ENCODE measurements around the gene DOP1A.

The DOP1A gene

DNA sequence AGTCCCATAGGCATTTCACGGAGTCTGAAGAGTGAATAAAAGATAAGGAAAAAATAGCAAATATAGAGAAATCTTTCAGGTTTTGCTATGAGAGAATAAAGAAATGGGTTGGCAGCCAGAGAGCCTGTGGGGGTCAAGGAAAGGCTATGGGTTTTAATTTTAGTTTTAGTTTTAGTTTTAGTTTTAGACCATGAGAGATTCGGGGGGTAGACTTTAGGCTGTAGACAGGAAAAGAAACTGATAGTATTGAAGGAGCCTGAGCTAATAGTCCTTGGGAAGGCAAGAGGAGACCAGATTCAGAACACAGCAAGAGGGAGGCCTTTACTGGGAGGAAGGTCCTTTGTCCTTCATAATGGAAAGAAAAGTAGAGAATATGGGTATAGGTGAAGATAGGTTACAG is 19.3 kb downstream of the DOP1A start:
- DNase-seq, result no peak

DNA sequence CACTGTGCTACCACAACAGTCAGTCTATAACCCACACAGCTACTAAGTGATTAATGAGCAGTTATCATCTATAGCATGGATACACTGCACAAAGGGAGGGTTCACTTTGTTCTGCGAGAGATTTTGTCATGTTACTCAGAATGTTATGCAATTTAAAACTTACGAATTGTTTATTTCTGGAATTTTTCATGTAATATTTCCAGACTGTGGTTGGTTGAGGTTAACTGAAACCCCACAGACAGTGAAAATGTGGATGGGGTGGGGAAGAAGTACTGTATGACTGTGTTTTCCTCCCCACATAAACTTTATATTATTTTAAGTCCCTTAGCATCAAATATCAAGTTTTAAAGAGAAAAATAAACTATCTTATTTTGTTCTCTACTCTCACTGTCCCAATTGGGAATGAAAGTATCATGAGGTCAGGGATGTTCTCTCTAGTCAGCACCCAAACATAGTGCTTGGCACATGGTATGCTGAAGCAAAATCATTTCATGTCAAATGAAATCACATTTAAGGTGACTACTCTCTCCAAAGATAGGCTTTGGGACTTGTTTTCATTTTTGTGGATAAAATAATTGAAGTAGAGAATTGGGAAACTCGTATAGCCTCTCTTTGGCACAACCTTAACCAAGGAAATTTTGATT is 25.4 kb downstream of the DOP1A start:
- DNase-seq, result no peak

DNA sequence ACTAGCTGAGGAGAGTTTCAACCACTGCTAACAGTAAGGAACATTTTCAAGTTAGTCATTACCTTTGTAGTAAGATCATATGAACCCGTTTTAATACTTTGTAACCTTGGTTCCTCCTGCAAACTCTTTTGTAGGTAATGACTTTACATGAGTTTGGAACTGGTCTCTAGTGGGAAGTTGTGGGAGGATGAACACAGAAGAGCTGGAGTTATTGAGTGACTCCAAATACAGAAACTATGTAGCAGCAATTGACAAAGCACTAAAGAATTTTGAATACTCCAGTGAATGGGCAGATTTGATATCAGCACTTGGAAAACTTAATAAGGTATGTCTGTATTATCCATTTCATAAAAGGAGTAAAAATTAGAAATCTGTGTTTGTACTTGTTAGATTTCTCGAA is 29.3 kb downstream of the DOP1A start:
- no peak for DNase-seq

DNA sequence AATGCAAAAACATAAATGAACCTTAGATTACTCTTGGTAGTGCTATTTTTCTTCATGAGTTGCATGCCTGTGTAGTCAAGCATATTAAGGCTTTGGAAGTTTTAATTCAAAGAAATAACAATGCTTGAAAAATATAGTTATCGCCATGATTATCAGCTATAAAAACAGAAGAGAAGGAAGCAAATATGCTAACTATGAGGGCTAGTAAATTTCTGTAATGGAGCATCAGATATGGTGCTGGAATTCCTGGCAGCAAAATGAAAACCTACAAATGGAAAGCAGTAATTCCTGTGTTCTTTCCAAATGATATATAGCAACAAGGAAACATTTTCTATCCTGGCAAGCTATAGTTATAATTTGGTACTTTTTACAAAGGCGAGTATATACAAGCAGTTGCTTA is 29.7 kb downstream of the DOP1A start:
- DNase-seq, result no peak

DNA sequence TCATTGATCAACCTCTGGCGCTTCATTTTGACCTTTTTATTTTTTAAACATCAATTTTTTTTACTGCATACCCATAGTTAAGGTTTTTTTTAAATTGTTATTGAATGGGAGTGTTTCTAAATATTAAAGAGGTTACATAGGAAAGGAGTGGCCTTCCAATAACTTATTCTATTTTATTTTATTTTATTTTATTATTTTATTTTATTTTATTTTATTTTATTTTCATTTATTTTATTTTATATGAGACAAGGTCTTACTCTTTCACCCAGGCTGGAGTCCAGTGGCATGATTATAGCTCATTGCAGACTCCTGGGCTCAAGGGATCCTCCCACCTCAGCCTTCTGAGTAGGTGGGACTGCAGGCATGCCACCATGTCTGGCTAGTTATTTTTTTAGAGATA is 30.2 kb downstream of the DOP1A start:
- DNase-seq, result no peak

DNA sequence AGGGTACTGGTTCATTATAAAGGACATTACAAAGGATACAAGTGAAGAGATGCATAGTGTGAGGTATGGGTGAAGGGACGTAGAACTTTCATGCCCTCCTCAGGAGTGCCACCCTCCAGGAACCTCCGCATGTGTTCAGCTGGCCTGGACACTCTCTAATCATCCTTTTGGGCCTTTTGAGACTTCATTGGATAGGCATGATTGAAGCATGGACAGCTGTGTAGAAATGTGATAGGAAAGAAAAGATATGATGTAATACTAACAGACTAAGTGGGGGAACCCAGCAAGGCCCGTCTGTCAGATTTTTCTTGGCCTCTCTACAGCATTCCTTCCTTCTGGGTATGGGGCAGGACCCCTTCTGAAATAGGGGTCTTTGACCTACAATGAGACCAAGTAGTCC is 31.1 kb downstream of the DOP1A start:
- no peak for DNase-seq

DNA sequence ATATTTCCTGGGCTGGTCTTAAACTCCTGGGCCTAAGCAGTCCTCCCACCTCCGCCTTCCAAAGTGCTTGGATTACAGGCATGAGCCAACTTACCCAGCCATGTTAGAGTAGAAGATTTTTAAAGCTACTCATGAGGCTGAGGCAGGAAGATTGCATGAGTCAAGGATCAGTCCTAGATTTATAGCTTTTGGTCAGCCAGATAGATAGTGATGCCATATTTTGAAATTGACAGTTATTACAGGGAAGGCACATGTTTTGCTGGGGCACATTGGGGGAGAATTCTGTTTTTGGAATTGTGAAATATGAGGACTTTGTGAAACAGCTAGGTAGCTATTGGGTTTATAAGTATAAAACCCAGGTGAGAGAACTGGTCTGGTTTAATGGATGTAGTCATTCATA is 40.9 kb downstream of the DOP1A start:
- DNase-seq, result no peak

DNA sequence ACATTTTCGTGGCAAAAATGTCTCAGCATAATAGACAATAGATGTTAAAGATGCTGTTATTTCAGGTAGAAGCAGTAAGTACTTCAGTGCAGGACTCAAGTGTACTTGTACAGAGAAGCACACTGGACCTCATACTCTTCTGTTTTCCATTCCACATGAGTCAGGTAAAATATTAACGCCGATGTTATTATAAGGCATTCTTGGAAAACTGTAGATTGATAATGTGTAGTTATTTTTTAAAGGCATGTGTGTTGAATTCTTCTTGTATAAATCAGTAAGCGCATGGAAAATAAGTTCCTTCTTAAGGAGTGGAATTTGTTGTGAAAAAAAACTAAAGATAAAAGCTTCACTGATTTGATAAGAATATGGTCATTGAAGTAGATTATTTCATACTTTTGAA is 45.8 kb downstream of the DOP1A start:
- no peak for DNase-seq

DNA sequence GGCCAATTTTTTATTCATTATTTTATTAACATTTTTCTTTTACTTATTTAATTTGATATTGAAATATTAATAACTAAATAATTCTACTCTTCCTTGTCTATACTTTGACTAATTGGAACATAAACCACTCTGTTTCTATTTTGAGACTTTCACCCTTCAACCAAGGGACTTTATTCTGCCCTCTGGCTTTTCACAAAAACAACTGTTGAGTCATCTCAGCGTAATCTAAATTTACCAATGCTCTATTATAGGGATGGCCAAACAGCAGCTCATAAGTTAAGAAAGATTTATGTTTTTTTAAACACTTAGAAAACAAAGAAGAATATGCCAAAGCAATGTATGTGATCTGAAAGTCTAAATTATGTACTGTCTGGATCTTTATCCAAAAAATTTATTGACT is 46.7 kb downstream of the DOP1A start:
- DNase-seq, result no peak

DNA sequence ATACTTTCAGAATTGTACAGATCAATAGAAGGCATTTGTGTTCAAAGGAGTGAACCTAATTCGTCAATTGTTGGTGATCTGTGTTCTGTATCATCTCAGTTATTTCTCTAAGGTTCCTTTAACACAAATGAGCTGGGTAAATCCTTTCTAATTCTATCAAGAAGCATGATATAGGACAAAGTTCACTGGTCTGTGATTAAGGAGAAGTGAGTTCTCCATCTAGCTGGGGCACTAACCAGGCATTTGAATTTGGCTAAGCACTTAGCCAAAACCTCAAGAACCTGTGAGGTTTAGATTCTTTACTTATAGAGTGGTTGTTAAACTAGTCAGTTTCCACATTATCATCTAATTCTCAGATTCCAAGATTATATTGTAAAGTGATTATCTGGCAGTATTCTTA is 50.3 kb downstream of the DOP1A start:
- no peak for DNase-seq

DNA sequence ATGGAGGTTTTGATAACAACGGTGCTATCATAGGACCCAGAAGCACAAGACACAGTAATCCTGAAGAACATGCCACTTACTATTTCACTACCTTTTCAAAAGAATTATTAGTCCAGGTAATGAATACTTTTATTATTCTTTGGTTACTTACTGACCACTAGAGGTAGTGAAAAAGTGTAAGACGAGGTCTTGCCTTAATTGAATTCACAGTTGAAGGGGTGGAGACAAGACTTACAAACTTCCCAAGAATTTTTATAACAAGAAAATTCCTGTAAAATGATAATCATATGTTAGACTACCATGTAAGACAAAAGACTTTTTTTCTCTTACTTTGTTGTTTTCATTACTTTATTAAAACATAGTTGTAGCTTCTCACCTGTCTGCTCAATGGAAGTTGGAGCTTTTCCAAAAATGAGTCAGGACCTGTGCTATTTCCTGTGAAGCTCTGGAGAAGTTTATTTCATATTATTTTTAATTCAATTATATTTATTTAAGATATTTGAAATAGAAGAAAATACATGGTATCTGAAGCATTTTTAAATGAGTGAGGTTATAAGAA is 52.4 kb downstream of the DOP1A start:
- DNase-seq, result no peak

DNA sequence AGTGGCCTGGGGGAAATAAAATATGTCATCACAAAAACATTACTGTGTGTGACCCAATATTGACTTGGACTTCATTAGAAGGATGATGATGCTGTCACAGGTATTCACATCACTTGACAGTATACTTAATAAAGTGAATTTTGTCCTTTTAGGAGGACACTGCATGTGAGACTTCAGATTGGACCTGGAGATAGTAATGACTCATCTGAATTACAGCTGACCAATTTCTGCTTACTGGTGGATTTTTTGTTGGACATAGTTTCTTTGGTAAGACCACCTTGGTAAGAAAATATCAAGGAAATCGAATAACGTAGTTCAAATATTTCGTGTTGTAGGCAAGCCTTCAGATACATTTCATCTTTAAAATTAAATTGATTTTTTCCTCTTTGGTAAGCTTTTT is 57.1 kb downstream of the DOP1A start:
- DNase-seq, result no peak

DNA sequence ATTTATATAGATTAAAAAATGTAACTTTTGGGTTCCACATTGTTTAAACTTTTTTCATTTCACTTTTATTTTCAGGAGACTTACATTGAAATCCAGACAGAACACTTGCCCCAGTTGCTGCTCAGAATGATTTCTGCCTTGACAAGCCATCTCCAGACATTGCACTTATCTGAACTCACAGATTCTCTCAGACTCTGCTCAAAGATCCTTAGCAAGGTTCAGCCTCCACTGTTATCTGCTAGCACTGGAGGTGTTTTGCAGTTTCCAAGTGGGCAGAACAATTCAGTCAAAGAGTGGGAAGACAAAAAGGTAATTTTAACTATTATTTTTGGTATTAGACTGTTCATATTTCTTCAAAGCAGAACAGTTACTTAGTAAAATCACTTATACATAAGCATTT is 58.0 kb downstream of the DOP1A start:
- DNase-seq, result no peak

DNA sequence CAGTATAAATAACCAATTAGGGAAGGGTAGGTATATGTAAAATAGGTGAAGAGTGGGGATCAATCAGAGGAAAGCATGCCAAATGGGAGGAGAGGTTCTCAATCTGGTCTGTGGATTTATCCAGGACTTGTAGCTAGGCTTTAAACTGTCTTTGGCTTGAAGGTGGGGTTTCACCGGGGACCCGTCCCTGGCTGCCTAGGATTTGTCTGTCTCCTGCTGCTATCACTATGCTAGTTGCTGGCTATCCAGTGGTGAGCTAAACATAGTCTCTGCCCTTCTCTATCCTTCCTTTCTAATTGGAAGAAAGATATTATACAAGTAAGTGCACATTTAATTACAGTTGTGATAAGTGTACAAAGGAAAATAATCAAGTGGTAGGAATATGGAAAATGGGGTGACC is 58.8 kb downstream of the DOP1A start:
- no peak for DNase-seq

DNA sequence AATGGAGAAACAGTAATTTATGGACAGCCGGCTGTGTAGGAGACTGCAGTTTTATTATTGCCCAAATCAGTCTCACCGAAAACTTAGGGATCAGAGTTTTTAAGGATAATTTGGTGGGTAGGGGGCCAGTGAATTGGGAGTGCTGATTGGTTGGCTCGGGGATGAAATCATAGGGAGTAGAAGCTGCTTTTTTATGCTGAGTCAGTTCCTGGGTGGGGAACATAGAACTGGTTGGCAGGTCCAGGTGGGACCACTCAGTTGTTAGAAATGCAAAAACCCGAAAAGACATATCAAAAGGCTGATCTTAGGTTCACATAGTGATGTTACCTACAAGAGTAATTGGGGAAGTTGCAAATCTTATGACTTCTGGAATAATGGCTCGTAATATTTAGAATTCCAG is 59.3 kb downstream of the DOP1A start:
- no peak for DNase-seq

DNA sequence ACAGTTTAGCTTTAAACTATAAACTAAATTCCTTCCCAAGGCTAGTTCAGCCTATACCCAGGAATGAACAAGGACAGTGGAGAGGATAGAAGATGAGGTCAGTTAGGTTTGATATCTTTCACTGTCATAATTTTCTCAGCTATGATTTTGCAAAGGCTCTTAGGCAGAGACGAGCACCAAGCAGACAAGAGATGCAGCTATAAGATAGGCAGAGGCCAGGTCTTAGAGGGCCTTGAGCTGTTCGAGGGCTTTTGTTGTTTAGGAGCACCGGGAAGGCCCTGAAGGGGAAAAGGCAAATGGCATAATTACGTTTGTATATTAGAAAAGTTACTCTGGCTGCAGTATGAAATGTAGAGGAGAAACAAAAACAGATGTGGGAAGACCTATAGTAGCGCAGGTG is 59.8 kb downstream of the DOP1A start:
- no peak for DNase-seq

DNA sequence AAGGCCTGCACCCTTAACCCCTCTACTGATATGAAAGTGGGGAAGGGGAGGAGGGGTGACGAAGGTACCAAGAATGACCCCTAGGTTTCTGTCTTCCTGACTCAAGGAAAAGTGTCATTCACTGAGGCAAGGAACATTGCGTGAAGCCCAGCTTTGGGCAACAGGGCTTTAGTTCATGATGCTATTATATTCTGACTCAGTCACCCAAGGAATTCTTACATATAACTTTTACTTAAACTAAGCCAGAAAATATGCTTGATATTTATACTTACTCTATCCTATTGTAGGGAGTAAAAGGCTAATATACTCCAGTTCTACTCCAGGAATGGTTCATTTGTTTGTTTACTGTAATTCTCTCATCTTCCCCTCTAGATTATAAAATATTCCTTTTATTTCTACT is 60.5 kb downstream of the DOP1A start:
- DNase-seq, result no peak

DNA sequence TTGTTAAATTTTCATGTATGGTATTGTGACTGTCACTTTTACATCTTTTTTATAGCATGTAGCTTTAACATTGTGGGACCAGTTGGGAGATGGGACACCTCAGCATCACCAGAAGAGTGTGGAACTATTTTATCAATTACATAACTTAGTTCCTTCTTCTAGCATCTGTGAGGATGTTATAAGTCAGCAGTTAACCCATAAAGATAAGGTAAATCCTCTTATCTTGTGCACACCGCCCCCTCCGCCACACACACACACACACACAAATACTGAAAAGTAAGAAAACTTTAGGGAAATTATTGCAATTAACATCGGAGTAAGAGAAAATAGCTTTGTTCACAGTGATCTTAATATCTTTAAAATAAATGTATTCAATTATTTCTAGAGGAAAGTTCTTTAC is 64.7 kb downstream of the DOP1A start:
- no peak for DNase-seq

DNA sequence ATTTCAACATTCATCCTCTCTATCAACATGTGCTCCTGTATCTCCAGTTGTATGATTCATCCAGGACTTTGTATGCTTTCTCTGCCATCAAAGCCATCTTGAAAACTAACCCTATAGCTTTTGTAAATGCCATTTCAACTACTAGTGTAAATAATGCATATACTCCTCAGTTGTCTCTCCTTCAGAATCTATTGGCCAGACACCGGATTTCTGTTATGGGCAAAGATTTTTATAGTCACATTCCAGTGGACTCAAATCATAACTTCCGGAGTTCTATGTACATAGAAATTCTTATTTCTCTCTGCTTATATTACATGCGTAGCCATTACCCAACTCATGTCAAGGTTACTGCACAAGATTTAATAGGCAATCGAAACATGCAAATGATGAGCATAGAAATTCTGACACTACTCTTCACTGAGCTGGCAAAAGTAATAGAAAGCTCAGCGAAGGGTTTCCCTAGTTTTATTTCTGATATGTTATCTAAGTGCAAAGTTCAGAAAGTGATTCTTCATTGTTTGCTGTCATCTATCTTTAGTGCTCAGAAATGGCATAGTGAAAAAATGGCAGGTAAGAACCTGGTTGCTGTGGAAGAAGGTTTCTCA is 70.7 kb downstream of the DOP1A start:
- DNase-seq, result no peak

DNA sequence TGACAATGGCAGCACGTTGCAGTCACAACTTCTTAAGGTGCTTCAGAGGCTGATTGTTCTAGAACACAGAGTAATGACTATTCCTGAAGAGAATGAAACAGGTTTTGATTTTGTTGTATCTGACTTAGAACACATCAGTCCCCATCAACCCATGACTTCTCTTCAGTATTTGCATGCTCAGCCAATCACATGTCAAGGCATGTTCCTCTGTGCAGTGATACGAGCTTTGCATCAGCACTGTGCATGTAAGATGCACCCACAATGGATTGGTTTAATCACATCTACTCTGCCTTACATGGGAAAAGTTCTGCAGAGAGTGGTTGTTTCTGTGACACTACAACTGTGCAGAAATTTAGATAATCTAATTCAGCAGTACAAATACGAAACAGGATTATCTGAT is 71.3 kb downstream of the DOP1A start:
- DNase-seq, result no peak

DNA sequence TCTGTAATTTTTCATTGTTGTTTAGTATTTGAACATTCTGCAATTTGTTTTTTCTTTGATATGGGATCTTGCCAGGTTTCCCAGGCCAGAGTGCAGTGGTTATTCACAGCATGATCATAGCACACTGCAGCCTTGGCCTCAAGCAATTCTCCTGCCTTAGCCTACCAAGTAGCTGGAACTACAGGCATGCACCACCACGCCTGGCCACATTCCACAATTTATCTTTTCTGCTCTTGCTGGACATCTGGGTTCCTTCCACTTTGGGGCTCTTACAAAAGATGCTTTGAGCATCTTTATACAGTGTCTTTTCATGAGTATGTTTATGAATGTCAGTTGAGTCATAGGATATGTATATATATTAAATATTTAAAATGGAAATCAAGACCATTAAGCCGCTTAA is 83.6 kb downstream of the DOP1A start:
- DNase-seq, result no peak

DNA sequence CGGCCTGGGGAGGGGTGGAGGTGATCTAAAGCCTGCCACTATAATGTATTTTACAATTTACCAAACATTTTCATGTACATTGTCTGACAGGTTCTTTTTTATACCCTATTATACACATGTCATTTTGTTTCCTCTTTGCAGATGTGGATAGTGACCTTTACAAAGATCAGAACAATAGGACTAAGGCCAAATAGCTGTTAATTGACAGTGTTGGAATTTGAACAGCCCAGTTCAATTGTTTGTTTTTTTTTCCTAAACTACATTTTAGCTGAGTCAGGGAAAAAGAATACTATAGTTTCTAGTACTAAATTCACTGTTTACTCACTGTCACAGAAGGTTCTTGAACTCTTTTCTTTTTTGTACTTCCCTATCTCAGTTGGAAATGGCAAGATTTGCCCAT is 85.4 kb downstream of the DOP1A start:
- no peak for DNase-seq

DNA sequence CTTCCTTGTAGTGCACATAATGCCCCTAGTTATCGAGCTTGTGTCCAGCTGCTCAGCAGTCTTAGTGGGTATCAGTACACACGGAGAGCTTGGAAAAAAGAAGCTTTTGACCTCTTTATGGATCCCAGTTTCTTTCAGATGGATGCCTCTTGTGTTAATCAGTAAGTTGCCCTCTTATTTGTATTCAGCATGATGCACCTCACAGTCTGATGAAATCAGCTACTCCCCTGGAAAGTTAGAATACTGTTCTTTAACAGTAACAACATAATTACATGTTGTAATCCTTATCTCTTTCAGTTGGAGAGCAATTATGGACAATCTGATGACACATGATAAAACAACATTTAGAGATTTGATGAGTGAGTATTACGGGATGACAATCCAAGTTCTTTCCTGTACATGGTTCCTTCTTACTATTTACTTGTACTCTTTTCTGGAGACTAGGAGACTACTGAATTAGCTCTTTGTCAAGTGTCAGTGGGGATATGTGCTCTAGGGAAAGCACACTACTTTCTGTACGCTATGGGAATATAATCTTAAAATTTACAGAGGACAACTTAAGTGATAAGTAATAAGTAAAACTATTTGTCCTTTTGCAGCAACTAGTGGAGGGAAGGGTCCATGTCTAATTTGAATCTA is 86.5 kb downstream of the DOP1A start:
- no peak for DNase-seq

DNA sequence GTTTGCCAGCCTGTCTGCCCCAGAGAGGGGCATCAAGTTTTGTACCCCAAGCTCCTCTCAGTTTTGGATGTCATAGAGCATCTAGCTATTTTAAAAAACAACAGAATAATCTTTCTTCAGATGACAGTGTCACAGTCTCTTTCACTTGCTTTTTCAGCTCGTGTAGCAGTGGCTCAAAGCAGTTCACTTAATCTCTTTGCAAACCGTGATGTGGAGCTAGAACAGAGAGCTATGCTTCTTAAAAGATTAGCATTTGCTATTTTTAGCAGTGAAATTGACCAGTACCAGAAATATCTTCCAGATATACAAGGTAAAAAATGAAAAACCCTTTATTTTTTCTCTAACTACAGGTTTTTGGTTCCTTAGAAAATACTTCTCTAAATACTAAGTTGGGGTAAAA is 88.3 kb downstream of the DOP1A start:
- DNase-seq, result no peak

DNA sequence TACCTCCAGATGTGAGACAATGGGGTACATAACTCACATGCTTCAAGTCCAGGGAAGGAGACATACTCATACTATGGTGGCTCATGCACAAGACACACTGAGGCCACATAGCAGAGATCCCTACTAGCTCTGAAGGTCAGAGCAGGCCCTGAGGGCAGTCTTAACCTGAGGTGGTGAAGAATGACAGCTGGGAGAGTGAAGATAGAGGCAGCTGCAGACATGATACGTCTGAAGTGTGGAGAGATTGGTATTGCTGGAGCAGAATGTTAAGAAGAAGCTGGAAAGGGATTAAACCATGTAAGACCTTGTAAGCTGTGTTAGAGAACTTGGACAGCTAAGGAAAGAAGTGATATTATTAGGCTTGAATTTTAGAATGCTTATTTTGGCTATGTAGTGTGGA is 92.7 kb downstream of the DOP1A start:
- no peak for DNase-seq
